ENCODE results near the gene EPHA6. TPM values are rescaled to one million over a fixed set of nuclear protein-coding genes. Genes with fewer than 3 reads are reported as not detected.

The EPHA6 gene
- total RNA-seq, 1 donor from 2014 or later: 1.2 TPM

- no peaks in the 10 kb centered on the region for H3K27me3 ChIP-seq
- DNase-seq (ENCODE audit: extremely low spot score in 2 of 2): no peak
- H3K4me1 ChIP-seq: no peaks in the 10 kb centered on the region
- TF ChIP-seq CTCF (IDR thresholded peaks at IDR 0.05) (no peak), POLR2AphosphoS5 (IDR thresholded peaks at IDR 0.05; ENCODE audit: insufficient read depth in 1 of 2, low read depth in 1 of 2) (no peak), POLR2A (IDR thresholded peaks at IDR 0.05) (no peak)
- H3K9me3 ChIP-seq: no peaks in the 10 kb centered on the region
- no peaks in the 10 kb centered on the region for H3K36me3 ChIP-seq
- H3K4me3 ChIP-seq: no peak overlapping the region
- intact Hi-C loops (cut with DNase I): no loop called here
- no peak overlapping the region for H3K27ac ChIP-seq
Observed at GRCh38 chr3:97256060-97256459, 441.7 kb downstream of the EPHA6 start.

- no peak for TF ChIP-seq CTCF (IDR thresholded peaks at IDR 0.05)
- TF ChIP-seq POLR2A (IDR thresholded peaks at IDR 0.05): no peak
- TF ChIP-seq POLR2AphosphoS5 (IDR thresholded peaks at IDR 0.05; ENCODE audit: insufficient read depth in 1 of 2, low read depth in 1 of 2): no peak
- no peaks in the 10 kb centered on the region for H3K9me3 ChIP-seq
- no peaks in the 10 kb centered on the region for H3K4me1 ChIP-seq
- H3K36me3 ChIP-seq: no peaks in the 10 kb centered on the region
- H3K27ac ChIP-seq: no peak overlapping the region
- intact Hi-C loops (cut with DNase I): no loop called here
- H3K27me3 ChIP-seq: no peaks in the 10 kb centered on the region
- no peak for DNase-seq (ENCODE audit: extremely low spot score in 2 of 2)
- H3K4me3 ChIP-seq: no peak overlapping the region
Observed at GRCh38 chr3:97257942-97258697, 443.7 kb downstream of the EPHA6 start.

GRCh38 chr3:97259263-97259662 lies 444.9 kb downstream of the EPHA6 start:
- no peaks in the 10 kb centered on the region for H3K27me3 ChIP-seq
- no peaks in the 10 kb centered on the region for H3K4me1 ChIP-seq
- TF ChIP-seq POLR2AphosphoS5 (IDR thresholded peaks at IDR 0.05; ENCODE audit: insufficient read depth in 1 of 2, low read depth in 1 of 2) (no peak), POLR2A (IDR thresholded peaks at IDR 0.05) (no peak), CTCF (IDR thresholded peaks at IDR 0.05) (no peak)
- no peaks in the 10 kb centered on the region for H3K9me3 ChIP-seq
- no peak for DNase-seq (ENCODE audit: extremely low spot score in 2 of 2)
- H3K4me3 ChIP-seq: no peak overlapping the region
- intact Hi-C loops (cut with DNase I): no loop called here
- no peaks in the 10 kb centered on the region for H3K36me3 ChIP-seq
- no peak overlapping the region for H3K27ac ChIP-seq

GRCh38 chr3:97264180-97264579 lies 449.8 kb downstream of the EPHA6 start:
- Histone ChIP-seq H3K27me3 (no peaks in the 10 kb centered on the region), H3K27ac (no peak overlapping the region), H3K36me3 (no peaks in the 10 kb centered on the region), H3K9me3 (no peaks in the 10 kb centered on the region), H3K4me1 (no peaks in the 10 kb centered on the region), H3K4me3 (no peak overlapping the region)
- no peak for DNase-seq (ENCODE audit: extremely low spot score in 2 of 2)
- intact Hi-C loops (cut with DNase I): no loop called here
- no peak for TF ChIP-seq CTCF (IDR thresholded peaks at IDR 0.05)
- no peak for TF ChIP-seq POLR2AphosphoS5 (IDR thresholded peaks at IDR 0.05; ENCODE audit: insufficient read depth in 1 of 2, low read depth in 1 of 2)
- TF ChIP-seq POLR2A (IDR thresholded peaks at IDR 0.05): no peak

GRCh38 chr3:97265237-97266005 lies 451.0 kb downstream of the EPHA6 start:
- no peak for TF ChIP-seq CTCF (IDR thresholded peaks at IDR 0.05)
- TF ChIP-seq POLR2A (IDR thresholded peaks at IDR 0.05): no peak
- no peak for TF ChIP-seq POLR2AphosphoS5 (IDR thresholded peaks at IDR 0.05; ENCODE audit: insufficient read depth in 1 of 2, low read depth in 1 of 2)
- no peak overlapping the region for H3K27ac ChIP-seq
- no peak overlapping the region for H3K4me3 ChIP-seq
- H3K4me1 ChIP-seq: no peaks in the 10 kb centered on the region
- intact Hi-C loops (cut with DNase I): no loop called here
- no peaks in the 10 kb centered on the region for H3K27me3 ChIP-seq
- H3K9me3 ChIP-seq: no peaks in the 10 kb centered on the region
- no peak for DNase-seq (ENCODE audit: extremely low spot score in 2 of 2)
- H3K36me3 ChIP-seq: no peaks in the 10 kb centered on the region
